ENCODE results near the gene ANKRD55. TPM values are rescaled to one million over a fixed set of nuclear protein-coding genes. Genes with fewer than 3 reads are reported as not detected.

The ANKRD55 gene
- total and polyA plus RNA-seq, 9 of the 15 experiments (the other 6 are each of a cell fraction or from before 2014, with no cell fraction given): 3.4 to 10.6 (median 6.5) TPM

DNA sequence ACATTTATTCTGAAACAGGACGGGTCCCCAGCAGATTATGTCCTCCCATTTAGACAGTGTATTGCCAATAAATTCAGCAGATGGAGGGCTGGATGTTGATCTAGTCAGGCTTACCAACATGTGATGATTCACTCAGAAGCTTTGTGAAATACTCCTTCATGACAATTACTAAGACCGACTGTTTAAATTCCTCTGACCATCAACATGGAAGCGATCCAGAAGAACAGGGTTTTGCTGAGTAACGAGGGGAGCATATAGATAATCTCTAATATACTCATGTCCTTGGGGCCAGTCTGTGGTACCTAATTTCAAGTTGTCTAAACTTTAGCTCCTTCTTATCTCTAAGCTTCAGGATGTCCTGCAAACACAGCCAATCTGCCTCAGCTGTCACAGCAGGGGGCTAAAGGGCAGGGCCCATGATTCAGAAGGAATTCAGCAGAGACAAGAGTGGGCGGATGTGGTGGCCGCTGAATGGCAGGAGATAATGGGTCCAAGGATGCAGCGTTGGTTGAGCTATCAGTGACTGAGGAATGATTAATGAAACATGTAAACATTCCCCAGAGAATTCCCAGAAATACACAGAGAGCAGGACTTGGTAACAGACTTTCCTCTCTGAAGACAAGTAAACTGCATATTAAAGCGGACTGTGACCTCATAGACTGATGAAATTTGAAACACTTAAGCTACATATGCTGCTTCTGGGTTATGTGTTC, 109.4 kb downstream of the ANKRD55 start (continued):
- peak; percentile 69; the same call in 1 of the 2 replicates for TF ChIP-seq MXI1 (IDR thresholded peaks at IDR 0.05; ENCODE audit: low read depth, low read length)
- TF ChIP-seq, protein P1, sequence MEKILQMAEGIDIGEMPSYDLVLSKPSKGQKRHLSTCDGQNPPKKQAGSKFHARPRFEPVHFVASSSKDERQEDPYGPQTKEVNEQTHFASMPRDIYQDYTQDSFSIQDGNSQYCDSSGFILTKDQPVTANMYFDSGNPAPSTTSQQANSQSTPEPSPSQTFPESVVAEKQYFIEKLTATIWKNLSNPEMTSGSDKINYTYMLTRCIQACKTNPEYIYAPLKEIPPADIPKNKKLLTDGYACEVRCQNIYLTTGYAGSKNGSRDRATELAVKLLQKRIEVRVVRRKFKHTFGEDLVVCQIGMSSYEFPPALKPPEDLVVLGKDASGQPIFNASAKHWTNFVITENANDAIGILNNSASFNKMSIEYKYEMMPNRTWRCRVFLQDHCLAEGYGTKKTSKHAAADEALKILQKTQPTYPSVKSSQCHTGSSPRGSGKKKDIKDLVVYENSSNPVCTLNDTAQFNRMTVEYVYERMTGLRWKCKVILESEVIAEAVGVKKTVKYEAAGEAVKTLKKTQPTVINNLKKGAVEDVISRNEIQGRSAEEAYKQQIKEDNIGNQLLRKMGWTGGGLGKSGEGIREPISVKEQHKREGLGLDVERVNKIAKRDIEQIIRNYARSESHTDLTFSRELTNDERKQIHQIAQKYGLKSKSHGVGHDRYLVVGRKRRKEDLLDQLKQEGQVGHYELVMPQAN (IDR thresholded peaks at IDR 0.05; ENCODE audit: borderline replicate concordance): no peak
- TF ChIP-seq TCF3 (CRISPR knock-in tag; IDR thresholded peaks at IDR 0.05): peak; percentile 100
- peak; percentile 82; the same call in 1 of the 2 replicates for TF ChIP-seq TOE1 (IDR thresholded peaks at IDR 0.05; ENCODE audit: borderline replicate concordance)
- no peak for TF ChIP-seq TOE1 (CRISPR knock-in tag; IDR thresholded peaks at IDR 0.05; ENCODE audit: borderline replicate concordance, low read depth)
- TF ChIP-seq ZNF764 (CRISPR knock-in tag; IDR thresholded peaks at IDR 0.05; ENCODE audit: low read depth): no peak
- TF ChIP-seq, protein P2, sequence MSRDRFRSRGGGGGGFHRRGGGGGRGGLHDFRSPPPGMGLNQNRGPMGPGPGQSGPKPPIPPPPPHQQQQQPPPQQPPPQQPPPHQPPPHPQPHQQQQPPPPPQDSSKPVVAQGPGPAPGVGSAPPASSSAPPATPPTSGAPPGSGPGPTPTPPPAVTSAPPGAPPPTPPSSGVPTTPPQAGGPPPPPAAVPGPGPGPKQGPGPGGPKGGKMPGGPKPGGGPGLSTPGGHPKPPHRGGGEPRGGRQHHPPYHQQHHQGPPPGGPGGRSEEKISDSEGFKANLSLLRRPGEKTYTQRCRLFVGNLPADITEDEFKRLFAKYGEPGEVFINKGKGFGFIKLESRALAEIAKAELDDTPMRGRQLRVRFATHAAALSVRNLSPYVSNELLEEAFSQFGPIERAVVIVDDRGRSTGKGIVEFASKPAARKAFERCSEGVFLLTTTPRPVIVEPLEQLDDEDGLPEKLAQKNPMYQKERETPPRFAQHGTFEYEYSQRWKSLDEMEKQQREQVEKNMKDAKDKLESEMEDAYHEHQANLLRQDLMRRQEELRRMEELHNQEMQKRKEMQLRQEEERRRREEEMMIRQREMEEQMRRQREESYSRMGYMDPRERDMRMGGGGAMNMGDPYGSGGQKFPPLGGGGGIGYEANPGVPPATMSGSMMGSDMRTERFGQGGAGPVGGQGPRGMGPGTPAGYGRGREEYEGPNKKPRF (IDR thresholded peaks at IDR 0.05; ENCODE audit: low read depth, low read length): no peak
- peak; percentile 94 to 99 for TF ChIP-seq HDAC1 (IDR thresholded peaks at IDR 0.05)
- TF ChIP-seq HDGF (IDR thresholded peaks at IDR 0.05): no peak
- TF ChIP-seq SMARCE1 (IDR thresholded peaks at IDR 0.05): peak; percentile 99
- TF ChIP-seq, protein P3, sequence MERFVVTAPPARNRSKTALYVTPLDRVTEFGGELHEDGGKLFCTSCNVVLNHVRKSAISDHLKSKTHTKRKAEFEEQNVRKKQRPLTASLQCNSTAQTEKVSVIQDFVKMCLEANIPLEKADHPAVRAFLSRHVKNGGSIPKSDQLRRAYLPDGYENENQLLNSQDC (CRISPR knock-in tag; IDR thresholded peaks at IDR 0.05): no peak
- no peak for TF ChIP-seq DIDO1 (tag; IDR thresholded peaks at IDR 0.05; ENCODE audit: low read depth)
- no peak for TF ChIP-seq MIER1 (IDR thresholded peaks at IDR 0.05; ENCODE audit: low read depth)
- TF ChIP-seq, protein P4, sequence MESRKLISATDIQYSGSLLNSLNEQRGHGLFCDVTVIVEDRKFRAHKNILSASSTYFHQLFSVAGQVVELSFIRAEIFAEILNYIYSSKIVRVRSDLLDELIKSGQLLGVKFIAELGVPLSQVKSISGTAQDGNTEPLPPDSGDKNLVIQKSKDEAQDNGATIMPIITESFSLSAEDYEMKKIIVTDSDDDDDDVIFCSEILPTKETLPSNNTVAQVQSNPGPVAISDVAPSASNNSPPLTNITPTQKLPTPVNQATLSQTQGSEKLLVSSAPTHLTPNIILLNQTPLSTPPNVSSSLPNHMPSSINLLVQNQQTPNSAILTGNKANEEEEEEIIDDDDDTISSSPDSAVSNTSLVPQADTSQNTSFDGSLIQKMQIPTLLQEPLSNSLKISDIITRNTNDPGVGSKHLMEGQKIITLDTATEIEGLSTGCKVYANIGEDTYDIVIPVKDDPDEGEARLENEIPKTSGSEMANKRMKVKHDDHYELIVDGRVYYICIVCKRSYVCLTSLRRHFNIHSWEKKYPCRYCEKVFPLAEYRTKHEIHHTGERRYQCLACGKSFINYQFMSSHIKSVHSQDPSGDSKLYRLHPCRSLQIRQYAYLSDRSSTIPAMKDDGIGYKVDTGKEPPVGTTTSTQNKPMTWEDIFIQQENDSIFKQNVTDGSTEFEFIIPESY (CRISPR knock-in tag; IDR thresholded peaks at IDR 0.05): peak; percentile 92
- no peak for TF ChIP-seq IRF2 (CRISPR knock-in tag; IDR thresholded peaks at IDR 0.05)
- peak; percentile 93; the same call in 1 of the 2 replicates for TF ChIP-seq ESRRA (IDR thresholded peaks at IDR 0.05; ENCODE audit: borderline replicate concordance, low read depth)
- peak; percentile 99 for TF ChIP-seq FOSL1 (tag; conservative IDR thresholded peaks at IDR 0.05)
- peak; percentile 79 to 92 for TF ChIP-seq MAZ (CRISPR knock-in tag; conservative IDR thresholded peaks at IDR 0.05 in 1 of 2, IDR thresholded peaks at IDR 0.05 in 1 of 2)
- peak; percentile 88 to 94 for TF ChIP-seq FOXA3 (CRISPR knock-in tag; conservative IDR thresholded peaks at IDR 0.05 in 1 of 2, IDR thresholded peaks at IDR 0.05 in 1 of 2)
- no peak for TF ChIP-seq FOXJ3 (CRISPR knock-in tag; IDR thresholded peaks at IDR 0.05)
- peak; percentile 83 for TF ChIP-seq GABPB1 (CRISPR knock-in tag; IDR thresholded peaks at IDR 0.05)

Measured in K562 (cell line).